ENCODE results near the gene KCNA5. TPM values are rescaled to one million over a fixed set of nuclear protein-coding genes. Genes with fewer than 3 reads are reported as not detected.

The KCNA5 gene
- total and polyA plus RNA-seq, 2 donors (not counting 1 experiment from before 2014, with no cell fraction given) = 0.20 to 0.72 TPM

- H3K4me3 ChIP-seq (ENCODE audit: control extremely low read depth in 1 of 5, extremely low read depth in 1 of 5, insufficient read depth in 1 of 5, low read depth in 2 of 5, low read length in 4 of 5) = no peak overlapping the region
- Mint-ChIP-seq H3K4me1 (no peaks in the 10 kb centered on the region), H3K9me3 (ENCODE audit: insufficient read depth) (no peaks in the 10 kb centered on the region), H3K27me3 (peaks cover 14% of the 10 kb centered on the region), H3K4me3 (no peak overlapping the region), H3K27ac (no peak overlapping the region)
- no peaks in the 10 kb centered on the region for H3K4me1 ChIP-seq (ENCODE audit: control insufficient read depth in 2 of 2, insufficient read depth in 2 of 2, low read length in 2 of 2)
- H4K20me1 ChIP-seq (ENCODE audit: control insufficient read depth, insufficient read depth, low read length, poor library complexity, severe bottlenecking) = no peaks in the 10 kb centered on the region
- WGBS (ENCODE audit: insufficient coverage) = no CpG with 5 or more reads among the region's 1 CpG
- no peak overlapping the region for H3K9ac ChIP-seq (ENCODE audit: low read length)
- ATAC-seq (ENCODE audit: low read depth) (no peak), DNase-seq (no peak)
- intact Hi-C loops (cut with micrococcal nuclease) = no loop called here
- H3K27ac ChIP-seq (ENCODE audit: low read length in 2 of 2) = no peak overlapping the region
- ChIA-PET CTCF (interaction anchor here (1.0 to 2.7 kb wide), 4 partner anchors 15 to 47 kb away, joined by 3 to 9 read pairs (median 4); no protein-coding TSS in a partner anchor), POLR2A (no interaction called here)
- H3K79me2 ChIP-seq (ENCODE audit: control insufficient read depth, insufficient read depth, low read length) = no peaks in the 10 kb centered on the region
- H2AFZ ChIP-seq (ENCODE audit: insufficient read depth, low read depth, low read length, poor library complexity, severe bottlenecking) = no peak overlapping the region
- H3K9me3 ChIP-seq (ENCODE audit: control extremely low read depth in 1 of 3, control insufficient read depth in 2 of 3, insufficient read depth in 1 of 3, low read length in 2 of 3) = no peaks in the 10 kb centered on the region
- peaks cover 0 to 2% (median 0%) of the 10 kb centered on the region in 4 experiments for H3K27me3 ChIP-seq (replicated peaks in 1 of 4; ENCODE audit: control extremely low read depth in 1 of 4, control insufficient read depth in 3 of 4, insufficient read depth in 4 of 4, low read length in 3 of 4)
- H3K36me3 ChIP-seq (replicated peaks in 1 of 2; ENCODE audit: control extremely low read depth in 1 of 2, control insufficient read depth in 1 of 2, extremely low read depth in 1 of 2, insufficient read depth in 2 of 2, low read length in 1 of 2) = no peaks in the 10 kb centered on the region
- TF ChIP-seq CTCF (IDR thresholded peaks at IDR 0.05) (no peak), EZH2 (IDR thresholded peaks at IDR 0.05; ENCODE audit: borderline replicate concordance, insufficient read depth, low read depth, low read length, poor library complexity, severe bottlenecking) (no peak)
- H3K4me2 ChIP-seq (replicated peaks; ENCODE audit: low read depth, low read length, poor library complexity, severe bottlenecking) = no peak overlapping the region
These were observed 24.9 kb downstream of the KCNA5 start for GRCh38 chr12:5068619-5069018.

- Mint-ChIP-seq H3K4me3 (no peak overlapping the region), H3K27ac (no peak overlapping the region), H3K9me3 (ENCODE audit: insufficient read depth) (no peaks in the 10 kb centered on the region), H3K27me3 (peaks cover 10% of the 10 kb centered on the region), H3K4me1 (peaks cover 2% of the 10 kb centered on the region)
- intact Hi-C loops (cut with micrococcal nuclease) = no loop called here
- no peaks in the 10 kb centered on the region for H4K20me1 ChIP-seq (ENCODE audit: control insufficient read depth, insufficient read depth, low read length, poor library complexity, severe bottlenecking)
- no peak overlapping the region for H3K27ac ChIP-seq (ENCODE audit: low read length in 2 of 2)
- no peak overlapping the region for H3K9ac ChIP-seq (ENCODE audit: low read length)
- no peaks in the 10 kb centered on the region for H3K4me1 ChIP-seq (ENCODE audit: control insufficient read depth in 2 of 2, insufficient read depth in 2 of 2, low read length in 2 of 2)
- H2AFZ ChIP-seq (ENCODE audit: insufficient read depth, low read depth, low read length, poor library complexity, severe bottlenecking) = no peak overlapping the region
- CTCF ChIA-PET = interaction anchor here (0.7 to 3.1 kb wide), 4 partner anchors 9 to 312 kb away, joined by 3 to 17 read pairs (median 4); no protein-coding TSS in a partner anchor
- no peaks in the 10 kb centered on the region for H3K79me2 ChIP-seq (ENCODE audit: control insufficient read depth, insufficient read depth, low read length)
- TF ChIP-seq CTCF (IDR thresholded peaks at IDR 0.05) (no peak), EZH2 (IDR thresholded peaks at IDR 0.05; ENCODE audit: borderline replicate concordance, insufficient read depth, low read depth, low read length, poor library complexity, severe bottlenecking) (no peak)
- no peak for ATAC-seq (ENCODE audit: low read depth)
- H3K36me3 ChIP-seq (replicated peaks in 1 of 2; ENCODE audit: control extremely low read depth in 1 of 2, control insufficient read depth in 1 of 2, extremely low read depth in 1 of 2, insufficient read depth in 2 of 2, low read length in 1 of 2) = no peaks in the 10 kb centered on the region
- POLR2A ChIA-PET = no interaction called here
- WGBS (ENCODE audit: insufficient coverage) = 65% methylated on average over 2 of the region's 3 CpGs
- H3K4me3 ChIP-seq (ENCODE audit: control extremely low read depth in 1 of 5, extremely low read depth in 1 of 5, insufficient read depth in 1 of 5, low read depth in 2 of 5, low read length in 4 of 5) = no peak overlapping the region
- no peak overlapping the region for H3K4me2 ChIP-seq (replicated peaks; ENCODE audit: low read depth, low read length, poor library complexity, severe bottlenecking)
- DNase-seq = no peak
- H3K27me3 ChIP-seq (replicated peaks in 1 of 4; ENCODE audit: control extremely low read depth in 1 of 4, control insufficient read depth in 3 of 4, insufficient read depth in 4 of 4, low read length in 3 of 4) = peaks cover 0 to 2% (median 0%) of the 10 kb centered on the region in 4 experiments
- no peaks in the 10 kb centered on the region for H3K9me3 ChIP-seq (ENCODE audit: control extremely low read depth in 1 of 3, control insufficient read depth in 2 of 3, insufficient read depth in 1 of 3, low read length in 2 of 3)
These were observed 26.4 kb downstream of the KCNA5 start for GRCh38 chr12:5070090-5070489.

All from B cell (primary cell).